K562 (cell line): ENCODE measurements around the gene NPFFR1. TPM values are rescaled to one million over a fixed set of nuclear protein-coding genes. Genes with fewer than 3 reads are reported as not detected.

Source experiments
- ATAC-seq: fragments of 200-7000 bp; cut with Tn5 transposase; 3 replicates; pipeline ENCODE4 v1.9.1; 2020; ENCODE audit warnings: moderate library complexity
- BruUV-seq: library from RNA; stranded (reverse); fragments of 400-500 nt; replicated peaks from 2 replicates; lab custom pipeline; 2021; lab: Mats Ljungman, UMichigan
- CTCF ChIA-PET: fragments of 300-600 bp; formaldehyde crosslinking; extraction: SDS; loops from one replicate; lab custom pipeline; 2021; ENCODE audit warnings: low intra/inter-chr PET ratio; lab: Yijun Ruan, JAX
- POLR2A ChIA-PET: fragments of 300-600, 350-650 bp; sonication (Branson Sonifier 250); formaldehyde crosslinking; extraction: SDS; loops from one replicate; lab custom pipeline; 2021; ENCODE audit warnings: antibody characterized with exemption, inconsistent platforms; lab: Yijun Ruan, JAX
- DNase-seq, 4 experiments: peaks; one replicate each; pipeline versions ENCODE4 v3.0.0 to v3.0.0-alpha.2; 2011 to 2018; ENCODE audit warnings: low spot score in 3 of 4, mixed read lengths in 3 of 4; ENCODE audit errors: extremely low read depth in 1 of 4
- FAIRE-seq: peaks from 2 replicates; lab custom pipeline; 2011; peaks lifted over from hg19 to GRCh38; lab: Jason Lieb, UNC
- H2AFZ ChIP-seq: 2 replicates; pipeline ENCODE4 v1.6.0; 2011; ENCODE audit warnings: low read depth, low read length, control low read depth, inconsistent platforms
- H3K27ac ChIP-seq: fragments of 200-600 bp; 3 replicates; pipeline ENCODE4 v1.8.0; 2011; ENCODE audit warnings: low read depth, mild to moderate bottlenecking, control low read depth, inconsistent platforms, low read length, moderate library complexity, mixed read lengths; ENCODE audit errors: extremely low read depth
- H3K27me3 ChIP-seq, 2 experiments: fragments of 300-600 bp in 1 of 2; 2 replicates in 1 of 2; 3 replicates in 1 of 2; pipeline versions ENCODE4 v1.6.0 to v1.8.0; 2011; ENCODE audit warnings: inconsistent platforms in 2 of 2, low read length in 2 of 2, mild to moderate bottlenecking in 1 of 2, mixed read lengths in 1 of 2, moderate library complexity in 1 of 2; ENCODE audit not compliant: control insufficient read depth in 2 of 2, insufficient read depth in 2 of 2
- H3K36me3 ChIP-seq: fragments of 300-600 bp; 3 replicates; pipeline ENCODE4 v1.8.0; 2011; ENCODE audit warnings: mild to moderate bottlenecking, low read length, inconsistent platforms; ENCODE audit not compliant: control insufficient read depth, insufficient read depth
- H3K4me1 ChIP-seq, 2 experiments: fragments of 200-600 bp in 1 of 2; replicated peaks in 1 of 2; 2 replicates in 1 of 2; 3 replicates in 1 of 2; pipeline versions ENCODE4 v1.5.1 to v1.8.0; 2011; ENCODE audit warnings: inconsistent platforms in 2 of 2, low read length in 2 of 2, mild to moderate bottlenecking in 1 of 2, mixed read lengths in 1 of 2, moderate library complexity in 1 of 2; ENCODE audit not compliant: control insufficient read depth in 2 of 2, insufficient read depth in 2 of 2
- H3K4me2 ChIP-seq: 2 replicates; pipeline ENCODE4 v1.6.1; 2011; ENCODE audit warnings: low read length, control low read depth, inconsistent platforms, mixed read lengths; ENCODE audit not compliant: insufficient read depth
- H3K4me3 ChIP-seq: fragments of 200-600 bp; sonication (generic), shearing (Covaris generic); 2 replicates; pipeline ENCODE4 v1.5.1; 2016; ENCODE audit warnings: control low read depth, inconsistent platforms
- H3K79me2 ChIP-seq: fragments of 200-600 bp; 3 replicates; pipeline ENCODE4 v1.8.0; 2011; ENCODE audit warnings: low read length, inconsistent platforms; ENCODE audit not compliant: control insufficient read depth, insufficient read depth
- H3K9ac ChIP-seq, 2 experiments: 2 replicates each; pipeline versions ENCODE4 v1.6.0 to v1.6.1; 2011; ENCODE audit warnings: low read depth in 2 of 2, low read length in 2 of 2, control low read depth in 1 of 2, inconsistent platforms in 1 of 2, mild to moderate bottlenecking in 1 of 2, mixed read lengths in 1 of 2; ENCODE audit not compliant: insufficient read depth in 1 of 2
- H3K9me1 ChIP-seq: one replicate; pipeline ENCODE4 v1.6.0; 2011; ENCODE audit warnings: inconsistent platforms, mild to moderate bottlenecking, low read length, moderate library complexity; ENCODE audit not compliant: control insufficient read depth, insufficient read depth
- H3K9me3 ChIP-seq: replicated peaks from 2 replicates; pipeline ENCODE4 v1.5.1; 2011; ENCODE audit warnings: low read depth, low read length, inconsistent platforms; ENCODE audit not compliant: control insufficient read depth, insufficient read depth
- H4K20me1 ChIP-seq: replicated peaks from 2 replicates; pipeline ENCODE4 v1.6.1; 2011; ENCODE audit warnings: low read length, inconsistent platforms, mixed read lengths; ENCODE audit not compliant: control insufficient read depth, insufficient read depth
- NCOA4 ChIP-seq: fragments of 450-650 bp; IDR thresholded peaks from 2 replicates; pipeline ENCODE4 v1.6.1; 2018; ENCODE audit warnings: mild to moderate bottlenecking; ENCODE audit not compliant: partially characterized antibody
- STAT5A ChIP-seq: IDR thresholded peaks from 2 replicates; pipeline ENCODE4 v1.6.1; 2012; ENCODE audit warnings: low read length, inconsistent platforms, borderline replicate concordance
- TEAD4 ChIP-seq, 2 experiments: sonication (generic) in 1 of 2; formaldehyde crosslinking in 1 of 2; IDR thresholded peaks; 2 replicates each; pipeline versions ENCODE4 v1.6.1 to v1.8.0; 2012 to 2022; ENCODE audit warnings: borderline replicate concordance in 1 of 2, inconsistent platforms in 1 of 2, low read length in 1 of 2, mild to moderate bottlenecking in 1 of 2, missing genetic modification reagents in 1 of 2
- TFAP4 ChIP-seq: sonication (generic); formaldehyde crosslinking; IDR thresholded peaks from 2 replicates; pipeline ENCODE4 v1.8.0; 2022; ENCODE audit warnings: missing genetic modification reagents, mild to moderate bottlenecking, moderate library complexity, borderline replicate concordance
- UBTF ChIP-seq, 2 experiments: IDR thresholded peaks; 2 replicates each; pipeline ENCODE4 v1.6.1; 2012; ENCODE audit warnings: improper control_type of control experiment in 2 of 2, low read depth in 2 of 2, low read length in 2 of 2, borderline replicate concordance in 1 of 2
- WGBS: fragments of 100-300 bp; shearing (Covaris generic); methylation state at CpG from one replicate; pipeline ENCODE4 v1.1.6; 2016; ENCODE audit warnings: low coverage, mixed read lengths; ENCODE audit not compliant: insufficient coverage; ENCODE audit errors: missing lambda C conversion rate; 5-methylcytosine and 5-hydroxymethylcytosine counted together
- in situ Hi-C: fragments of 300-500 bp; cut with MboI; formaldehyde crosslinking; loops from 4 replicates; pipeline ENCODE4 v1.15.0; 2018; ENCODE audit warnings: inconsistent platforms, mixed read lengths
- intact Hi-C: fragments of 100-400 bp; cut with micrococcal nuclease; formaldehyde crosslinking; loops from 2 replicates; pipeline ENCODE4 v1.14.2; 2022
- polyA plus RNA-seq, 8 experiments: library from polyadenylated mRNA; depleted of rRNA in 4 of 8; stranded (reverse) in 5 of 8; unstranded in 3 of 8; fragments of >200 nt; fragmentation: Nextera tagmentation in 2 of 8; fragmentation: Illumina TruSeq in 1 of 8; extraction: Ambion mirVana in 2 of 8; extraction: Trizol in 1 of 8; gene quantifications; 2 replicates each; pipeline versions ENCODE4 v1.2.1 to v1.2.3, GENCODE V29; 2011 to 2014; ENCODE audit warnings: inconsistent platforms in 1 of 8, missing spikeins in 1 of 8
- total RNA-seq, 7 experiments: library from RNA; depleted of rRNA in 6 of 7; stranded (reverse); fragments of >200 nt in 6 of 7; fragmentation: Illumina TruSeq in 2 of 7; extraction: Trizol in 2 of 7; gene quantifications; 2 replicates each; pipeline versions ENCODE4 v1.2.1 to v1.2.3, GENCODE V29; 2011 to 2021; ENCODE audit warnings: low replicate concordance in 1 of 7
- TF ChIP-seq, protein P1 (sequence below), 2 experiments: fragments of 450-650 bp; IDR thresholded peaks; 2 replicates each; pipeline ENCODE4 v1.6.1; 2018; ENCODE audit warnings: mild to moderate bottlenecking in 2 of 2, low read depth in 1 of 2; ENCODE audit not compliant: partially characterized antibody in 2 of 2
- TF ChIP-seq, protein P2 (sequence below): fragments of 250-450 bp; sonication (Bioruptor Pico); IDR thresholded peaks from 2 replicates; pipeline ENCODE4 v1.4.0; 2020

Gene NPFFR1
- total and polyA plus RNA-seq, 9 of the 15 experiments (the other 6 are each of a cell fraction or from before 2014, with no cell fraction given), result under 0.01 TPM; not detected in 8

DNA sequence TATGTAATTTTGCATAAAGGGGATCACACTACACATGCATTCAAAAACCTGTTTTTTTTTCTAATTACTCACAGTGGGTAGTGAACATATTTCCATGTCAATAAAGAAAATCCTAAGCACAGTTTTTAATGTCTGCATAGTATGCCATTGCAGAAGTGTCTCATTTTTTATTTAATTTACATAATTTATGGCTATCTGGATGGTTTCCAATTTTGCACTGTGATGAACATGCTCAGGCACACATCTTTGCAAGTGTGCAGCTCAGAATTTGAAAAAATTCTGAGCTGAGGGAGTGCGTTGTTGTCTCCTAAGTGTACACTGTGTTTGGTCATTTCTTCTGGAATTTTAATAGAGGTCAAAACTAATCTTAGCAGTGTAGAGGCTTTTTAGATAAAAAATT, 2.2 kb downstream of the NPFFR1 start:
- FAIRE-seq (no peak), DNase-seq (no peak), ATAC-seq (no peak)
- intact Hi-C loops, result no loop called here
- CTCF ChIA-PET, result no interaction called here
- Histone ChIP-seq H3K27ac (no peak overlapping the region), H3K9ac (no peak overlapping the region), H3K9me3 (no peaks in the 10 kb centered on the region), H2AFZ (no peak overlapping the region), H3K36me3 (no peaks in the 10 kb centered on the region), H3K4me1 (peaks cover 0 to 7% of the 10 kb centered on the region in 2 experiments; a peak in 1 of 5 replicates), H3K4me3 (no peak overlapping the region), H3K4me2 (no peak overlapping the region), H3K9me1 (no peaks in the 10 kb centered on the region), H3K79me2 (no peaks in the 10 kb centered on the region), H3K27me3 (peaks cover 50 to 60% of the 10 kb centered on the region in 2 experiments), H4K20me1 (no peaks in the 10 kb centered on the region)
- in situ Hi-C loops, result no loop called here
- WGBS, result 0% methylated on average over 1 of the region's 1 CpG
- POLR2A ChIA-PET, result interaction anchor here (0.5 to 1.8 kb wide), 5 partner anchors 8 to 433 kb away, joined by 3 to 6 read pairs (median 3); no protein-coding TSS in a partner anchor
- no TSS peak for BruUV-seq
- no peak for TF ChIP-seq NCOA4
- TF ChIP-seq TEAD4 (IDR thresholded peaks at IDR 0.05; ENCODE audit: low read length), result no peak
- TF ChIP-seq TEAD4 (CRISPR knock-in tag; IDR thresholded peaks at IDR 0.05; ENCODE audit: borderline replicate concordance), result no peak
- TF ChIP-seq, protein P1, sequence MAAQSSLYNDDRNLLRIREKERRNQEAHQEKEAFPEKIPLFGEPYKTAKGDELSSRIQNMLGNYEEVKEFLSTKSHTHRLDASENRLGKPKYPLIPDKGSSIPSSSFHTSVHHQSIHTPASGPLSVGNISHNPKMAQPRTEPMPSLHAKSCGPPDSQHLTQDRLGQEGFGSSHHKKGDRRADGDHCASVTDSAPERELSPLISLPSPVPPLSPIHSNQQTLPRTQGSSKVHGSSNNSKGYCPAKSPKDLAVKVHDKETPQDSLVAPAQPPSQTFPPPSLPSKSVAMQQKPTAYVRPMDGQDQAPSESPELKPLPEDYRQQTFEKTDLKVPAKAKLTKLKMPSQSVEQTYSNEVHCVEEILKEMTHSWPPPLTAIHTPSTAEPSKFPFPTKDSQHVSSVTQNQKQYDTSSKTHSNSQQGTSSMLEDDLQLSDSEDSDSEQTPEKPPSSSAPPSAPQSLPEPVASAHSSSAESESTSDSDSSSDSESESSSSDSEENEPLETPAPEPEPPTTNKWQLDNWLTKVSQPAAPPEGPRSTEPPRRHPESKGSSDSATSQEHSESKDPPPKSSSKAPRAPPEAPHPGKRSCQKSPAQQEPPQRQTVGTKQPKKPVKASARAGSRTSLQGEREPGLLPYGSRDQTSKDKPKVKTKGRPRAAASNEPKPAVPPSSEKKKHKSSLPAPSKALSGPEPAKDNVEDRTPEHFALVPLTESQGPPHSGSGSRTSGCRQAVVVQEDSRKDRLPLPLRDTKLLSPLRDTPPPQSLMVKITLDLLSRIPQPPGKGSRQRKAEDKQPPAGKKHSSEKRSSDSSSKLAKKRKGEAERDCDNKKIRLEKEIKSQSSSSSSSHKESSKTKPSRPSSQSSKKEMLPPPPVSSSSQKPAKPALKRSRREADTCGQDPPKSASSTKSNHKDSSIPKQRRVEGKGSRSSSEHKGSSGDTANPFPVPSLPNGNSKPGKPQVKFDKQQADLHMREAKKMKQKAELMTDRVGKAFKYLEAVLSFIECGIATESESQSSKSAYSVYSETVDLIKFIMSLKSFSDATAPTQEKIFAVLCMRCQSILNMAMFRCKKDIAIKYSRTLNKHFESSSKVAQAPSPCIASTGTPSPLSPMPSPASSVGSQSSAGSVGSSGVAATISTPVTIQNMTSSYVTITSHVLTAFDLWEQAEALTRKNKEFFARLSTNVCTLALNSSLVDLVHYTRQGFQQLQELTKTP (IDR thresholded peaks at IDR 0.05; ENCODE audit: low read depth in 1 of 2, partially characterized antibody in 2 of 2), result no peak
- TF ChIP-seq UBTF (IDR thresholded peaks at IDR 0.05; ENCODE audit: borderline replicate concordance in 1 of 2, low read depth in 2 of 2, low read length in 2 of 2), result no peak
- no peak for TF ChIP-seq STAT5A
- no peak for TF ChIP-seq TFAP4 (CRISPR knock-in tag)
- TF ChIP-seq, protein P2, sequence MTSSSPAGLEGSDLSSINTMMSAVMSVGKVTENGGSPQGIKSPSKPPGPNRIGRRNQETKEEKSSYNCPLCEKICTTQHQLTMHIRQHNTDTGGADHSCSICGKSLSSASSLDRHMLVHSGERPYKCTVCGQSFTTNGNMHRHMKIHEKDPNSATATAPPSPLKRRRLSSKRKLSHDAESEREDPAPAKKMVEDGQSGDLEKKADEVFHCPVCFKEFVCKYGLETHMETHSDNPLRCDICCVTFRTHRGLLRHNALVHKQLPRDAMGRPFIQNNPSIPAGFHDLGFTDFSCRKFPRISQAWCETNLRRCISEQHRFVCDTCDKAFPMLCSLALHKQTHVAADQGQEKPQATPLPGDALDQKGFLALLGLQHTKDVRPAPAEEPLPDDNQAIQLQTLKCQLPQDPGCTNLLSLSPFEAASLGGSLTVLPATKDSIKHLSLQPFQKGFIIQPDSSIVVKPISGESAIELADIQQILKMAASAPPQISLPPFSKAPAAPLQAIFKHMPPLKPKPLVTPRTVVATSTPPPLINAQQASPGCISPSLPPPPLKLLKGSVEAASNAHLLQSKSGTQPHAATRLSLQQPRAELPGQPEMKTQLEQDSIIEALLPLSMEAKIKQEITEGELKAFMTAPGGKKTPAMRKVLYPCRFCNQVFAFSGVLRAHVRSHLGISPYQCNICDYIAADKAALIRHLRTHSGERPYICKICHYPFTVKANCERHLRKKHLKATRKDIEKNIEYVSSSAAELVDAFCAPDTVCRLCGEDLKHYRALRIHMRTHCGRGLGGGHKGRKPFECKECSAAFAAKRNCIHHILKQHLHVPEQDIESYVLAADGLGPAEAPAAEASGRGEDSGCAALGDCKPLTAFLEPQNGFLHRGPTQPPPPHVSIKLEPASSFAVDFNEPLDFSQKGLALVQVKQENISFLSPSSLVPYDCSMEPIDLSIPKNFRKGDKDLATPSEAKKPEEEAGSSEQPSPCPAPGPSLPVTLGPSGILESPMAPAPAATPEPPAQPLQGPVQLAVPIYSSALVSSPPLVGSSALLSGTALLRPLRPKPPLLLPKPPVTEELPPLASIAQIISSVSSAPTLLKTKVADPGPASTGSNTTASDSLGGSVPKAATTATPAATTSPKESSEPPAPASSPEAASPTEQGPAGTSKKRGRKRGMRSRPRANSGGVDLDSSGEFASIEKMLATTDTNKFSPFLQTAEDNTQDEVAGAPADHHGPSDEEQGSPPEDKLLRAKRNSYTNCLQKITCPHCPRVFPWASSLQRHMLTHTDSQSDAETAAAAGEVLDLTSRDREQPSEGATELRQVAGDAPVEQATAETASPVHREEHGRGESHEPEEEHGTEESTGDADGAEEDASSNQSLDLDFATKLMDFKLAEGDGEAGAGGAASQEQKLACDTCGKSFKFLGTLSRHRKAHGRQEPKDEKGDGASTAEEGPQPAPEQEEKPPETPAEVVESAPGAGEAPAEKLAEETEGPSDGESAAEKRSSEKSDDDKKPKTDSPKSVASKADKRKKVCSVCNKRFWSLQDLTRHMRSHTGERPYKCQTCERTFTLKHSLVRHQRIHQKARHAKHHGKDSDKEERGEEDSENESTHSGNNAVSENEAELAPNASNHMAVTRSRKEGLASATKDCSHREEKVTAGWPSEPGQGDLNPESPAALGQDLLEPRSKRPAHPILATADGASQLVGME (CRISPR knock-in tag), result no peak
